SK-N-SH (cell line): ENCODE measurements around the gene ROBO1. TPM values are rescaled to one million over a fixed set of nuclear protein-coding genes. Genes with fewer than 3 reads are reported as not detected.

ENCODE experiments used
- CTCF ChIA-PET: fragments of 300-600, 350-600 bp; formaldehyde crosslinking; extraction: SDS; loops from one replicate; lab custom pipeline; 2021; lab: Yijun Ruan, JAX
- POLR2A ChIA-PET: fragments of 350-600 bp; sonication (Branson Sonifier 250); formaldehyde crosslinking; extraction: SDS; loops from one replicate; lab custom pipeline; 2020; ENCODE audit warnings: antibody characterized with exemption, inconsistent platforms; lab: Yijun Ruan, JAX
- DNase-seq: peaks from one replicate; pipeline ENCODE4 v3.0.0; 2012
- H2AFZ ChIP-seq: fragments of 200-600 bp; sonication (generic); 2 replicates; pipeline ENCODE4 v1.8.1; 2016; ENCODE audit warnings: antibody characterized with exemption, mild to moderate bottlenecking, low read depth
- H3F3A ChIP-seq: fragments of 200-600 bp; sonication (generic); replicated peaks from 2 replicates; pipeline ENCODE3; 2016; ENCODE audit warnings: antibody characterized with exemption, mild to moderate bottlenecking; ENCODE audit not compliant: insufficient read depth
- H3K27ac ChIP-seq, 2 experiments: fragments of 200-500 bp in 1 of 2; fragments of 200-600 bp in 1 of 2; sonication (Bioruptor generic) in 1 of 2; sonication (generic), shearing (Covaris generic) in 1 of 2; 2 replicates each; pipeline versions ENCODE4 v1.5.1 to v1.6.1; 2014 to 2016; ENCODE audit warnings: low read depth in 2 of 2, inconsistent platforms in 1 of 2, low read length in 1 of 2, mild to moderate bottlenecking in 1 of 2, mixed read lengths in 1 of 2
- H3K27me3 ChIP-seq: fragments of 200-600 bp; sonication (generic), shearing (Covaris generic); 2 replicates; pipeline ENCODE4 v1.6.1; 2016; ENCODE audit warnings: mixed run types; ENCODE audit not compliant: insufficient read depth
- H3K36me3 ChIP-seq, 2 experiments: fragments of 200-500 bp in 1 of 2; fragments of 200-600 bp in 1 of 2; sonication (Bioruptor generic) in 1 of 2; sonication (generic) in 1 of 2; replicated peaks in 1 of 2; 2 replicates each; pipeline versions ENCODE3 to v1.5.1; 2014 to 2016; ENCODE audit warnings: low read length in 1 of 2, mild to moderate bottlenecking in 1 of 2; ENCODE audit not compliant: insufficient read depth in 2 of 2, control insufficient read depth in 1 of 2
- H3K4me1 ChIP-seq, 2 experiments: fragments of 200-500 bp in 1 of 2; fragments of 200-600 bp in 1 of 2; sonication (Bioruptor generic) in 1 of 2; sonication (generic), shearing (Covaris generic) in 1 of 2; 2 replicates each; pipeline versions ENCODE4 v1.5.1 to v1.6.1; 2014 to 2016; ENCODE audit warnings: low read depth in 1 of 2, low read length in 1 of 2, mixed run types in 1 of 2; ENCODE audit not compliant: insufficient read depth in 2 of 2, control insufficient read depth in 1 of 2
- H3K4me2 ChIP-seq: fragments of 200-600 bp; sonication (generic), shearing (Covaris generic); 2 replicates; pipeline ENCODE4 v1.6.1; 2017; ENCODE audit warnings: mixed run types
- H3K4me3 ChIP-seq, 2 experiments: fragments of 200-500 bp in 1 of 2; fragments of 200-600 bp in 1 of 2; sonication (Bioruptor generic) in 1 of 2; sonication (generic), shearing (Covaris generic) in 1 of 2; 2 replicates each; pipeline versions ENCODE4 v1.5.1 to v1.8.1; 2014 to 2016; ENCODE audit warnings: low read depth in 2 of 2, inconsistent platforms in 1 of 2, low read length in 1 of 2, mild to moderate bottlenecking in 1 of 2, mixed read lengths in 1 of 2, moderate library complexity in 1 of 2
- H3K79me2 ChIP-seq: fragments of 200-600 bp; sonication (generic); 2 replicates; pipeline ENCODE4 v1.8.1; 2017; ENCODE audit warnings: mild to moderate bottlenecking; ENCODE audit not compliant: insufficient read depth
- H3K9ac ChIP-seq: fragments of 200-600 bp; sonication (generic); 2 replicates; pipeline ENCODE4 v1.6.1; 2017; ENCODE audit warnings: mixed run types
- H3K9me2 ChIP-seq: fragments of 200-600 bp; sonication (generic); 2 replicates; pipeline ENCODE4 v1.6.1; 2017; ENCODE audit warnings: mixed run types
- H3K9me3 ChIP-seq: fragments of 200-600 bp; sonication (generic); 2 replicates; pipeline ENCODE4 v1.6.1; 2017; ENCODE audit warnings: mixed run types, mild to moderate bottlenecking, moderate library complexity
- H4K20me1 ChIP-seq: fragments of 200-600 bp; sonication (generic); 2 replicates; pipeline ENCODE4 v1.6.1; 2017; ENCODE audit warnings: mild to moderate bottlenecking, mixed run types; ENCODE audit not compliant: insufficient read depth
- CHD2 ChIP-seq: fragments of 150-350 bp; IDR thresholded peaks from 2 replicates; pipeline ENCODE4 v1.6.1; 2018; ENCODE audit warnings: low read length; ENCODE audit not compliant: partially characterized antibody
- EZH2phosphoT487 ChIP-seq: fragments of 200-600 bp; sonication (generic); IDR thresholded peaks from 2 replicates; pipeline ENCODE4 v1.6.1; 2017; ENCODE audit warnings: low read depth, mixed run types, mild to moderate bottlenecking, antibody characterized with exemption, moderate library complexity, borderline replicate concordance
- FOSL2 ChIP-seq: IDR thresholded peaks from 2 replicates; pipeline ENCODE4 v1.4.0; 2012; ENCODE audit warnings: low read depth, mild to moderate bottlenecking, moderate library complexity, borderline replicate concordance
- FOXJ3 ChIP-seq: sonication (generic); formaldehyde crosslinking; IDR thresholded peaks from 2 replicates; pipeline ENCODE4 v1.5.1; 2020; ENCODE audit warnings: mild to moderate bottlenecking, missing genetic modification reagents
- FOXM1 ChIP-seq: IDR thresholded peaks from 2 replicates; pipeline ENCODE4 v1.4.0; 2012; ENCODE audit warnings: low read depth, mild to moderate bottlenecking
- JUND ChIP-seq: IDR thresholded peaks from 2 replicates; pipeline ENCODE4 v1.4.0; 2012
- MEF2A ChIP-seq: IDR thresholded peaks from 2 replicates; pipeline ENCODE4 v1.4.0; 2012; ENCODE audit warnings: low read depth, borderline replicate concordance
- MXI1 ChIP-seq: IDR thresholded peaks from 2 replicates; pipeline ENCODE4 v1.6.1; 2012; ENCODE audit warnings: mild to moderate bottlenecking, low read depth, low read length, improper control_type of control experiment
- NFIC ChIP-seq: IDR thresholded peaks from 2 replicates; pipeline ENCODE4 v1.4.0; 2012; ENCODE audit warnings: borderline replicate concordance
- NRF1 ChIP-seq: IDR thresholded peaks from 2 replicates; pipeline ENCODE4 v1.6.1; 2012; ENCODE audit warnings: low read depth, mild to moderate bottlenecking, low read length
- RAD21 ChIP-seq: IDR thresholded peaks from 2 replicates; pipeline ENCODE4 v1.6.1; 2012; ENCODE audit warnings: mild to moderate bottlenecking, low read length
- RCOR1 ChIP-seq: fragments of 150-350 bp; IDR thresholded peaks from 2 replicates; pipeline ENCODE4 v1.6.1; 2017; ENCODE audit warnings: antibody characterized with exemption, low read length
- REST ChIP-seq: IDR thresholded peaks from 2 replicates; pipeline ENCODE4 v1.6.1; 2012; ENCODE audit warnings: mild to moderate bottlenecking, low read depth, low read length, moderate library complexity
- RXRA ChIP-seq: IDR thresholded peaks from 2 replicates; pipeline ENCODE4 v1.4.0; 2012; ENCODE audit warnings: low read depth, mild to moderate bottlenecking, borderline replicate concordance
- SIN3A ChIP-seq: IDR thresholded peaks from 2 replicates; pipeline ENCODE4 v1.6.1; 2012; ENCODE audit warnings: low read depth, mild to moderate bottlenecking, low read length, moderate library complexity, borderline replicate concordance
- SMC3 ChIP-seq: IDR thresholded peaks from 2 replicates; pipeline ENCODE4 v1.6.1; 2012; ENCODE audit warnings: low read depth, low read length, improper control_type of control experiment
- TCF12 ChIP-seq: IDR thresholded peaks from 2 replicates; pipeline ENCODE4 v1.4.0; 2012
- USF1 ChIP-seq: IDR thresholded peaks from 2 replicates; pipeline ENCODE4 v1.4.0; 2012; ENCODE audit warnings: low read depth, borderline replicate concordance
- USF2 ChIP-seq: fragments of 150-350 bp; IDR thresholded peaks from 2 replicates; pipeline ENCODE4 v1.6.1; 2017; ENCODE audit warnings: antibody characterized with exemption, low read length, low read depth, borderline replicate concordance
- YY1 ChIP-seq: IDR thresholded peaks from 2 replicates; pipeline ENCODE4 v1.4.0; 2012; ENCODE audit warnings: low read depth, mild to moderate bottlenecking
- WGBS: methylation state at CpG from one replicate; pipeline ENCODE4 v1.1.6; 2017; ENCODE audit warnings: low lambda C conversion rate; 5-methylcytosine and 5-hydroxymethylcytosine counted together
- polyA plus RNA-seq, 3 experiments: library from polyadenylated mRNA; depleted of rRNA; stranded (reverse); fragments of >200 nt; gene quantifications; 2 replicates each; pipeline ENCODE4 v1.2.3, GENCODE V29; 2012

Gene ROBO1
- polyA plus RNA-seq, 1 of the 3 experiments (the other 2 are of a cell fraction) = 22.7 TPM

- Histone ChIP-seq H3K9me2 (no peaks in the 10 kb centered on the region), H3K4me3 (no peak overlapping the region), H4K20me1 (no peaks in the 10 kb centered on the region), H3K36me3 (no peaks in the 10 kb centered on the region), H3K9ac (no peak overlapping the region), H3K27me3 (no peaks in the 10 kb centered on the region)
- CTCF ChIA-PET = no interaction called here
- POLR2A ChIA-PET = no interaction called here
- TF ChIP-seq CHD2 (no peak), FOXJ3 (CRISPR knock-in tag) (no peak), JUND (no peak), NFIC (no peak), RAD21 (no peak), SMC3 (no peak), RCOR1 (no peak), REST (no peak), FOSL2 (no peak), NRF1 (no peak), RXRA (no peak), SIN3A (no peak)
- TF ChIP-seq, all 33 proteins: peak for 0
- no peaks in the 10 kb centered on the region for H3F3A ChIP-seq
- no peaks in the 10 kb centered on the region for H3K79me2 ChIP-seq
- H3K4me1 ChIP-seq = no peaks in the 10 kb centered on the region; a peak in 1 of 4 replicates
- H3K27ac ChIP-seq = peak overlapping the region in 1 of 2 experiments; percentile 62; a peak in 1 of 4 replicates
- H2AFZ ChIP-seq = no peak overlapping the region
- H3K4me2 ChIP-seq = no peak overlapping the region
- H3K9me3 ChIP-seq = no peaks in the 10 kb centered on the region
- 88% methylated on average over 5 of the region's 5 CpGs for WGBS
- DNase-seq = no peak
Measured at GRCh38 chr3:79423417-79423816, 344.4 kb downstream of the ROBO1 start.

GRCh38 chr3:79421273-79421672, 346.5 kb downstream of the ROBO1 start:
- POLR2A ChIA-PET = no interaction called here
- H3K9ac ChIP-seq = no peak overlapping the region

More at GRCh38 chr3:79421273-79421672, 346.5 kb downstream of the ROBO1 start:
- no peak for DNase-seq
- H3K9me2 ChIP-seq = no peaks in the 10 kb centered on the region
- WGBS = 15% methylated on average over 2 of the region's 2 CpGs
- H3K27ac ChIP-seq = peak overlapping the region in 1 of 2 experiments; percentile 3; a peak in 1 of 4 replicates
- no peak overlapping the region for H2AFZ ChIP-seq
- H3K4me3 ChIP-seq = no peak overlapping the region
- TF ChIP-seq MXI1 = no peak
- no peak for TF ChIP-seq TCF12
- TF ChIP-seq YY1 = no peak
- no peak for TF ChIP-seq USF2
- no peak for TF ChIP-seq RXRA
- no peak for TF ChIP-seq SMC3
- TF ChIP-seq MEF2A = no peak
- TF ChIP-seq CHD2 = no peak
- TF ChIP-seq JUND = no peak
- TF ChIP-seq USF1 = no peak
- TF ChIP-seq FOXM1 = no peak
- TF ChIP-seq NRF1 = no peak
- no peak for TF ChIP-seq EZH2phosphoT487
- no peaks in the 10 kb centered on the region for H3K36me3 ChIP-seq
- no peaks in the 10 kb centered on the region for H3K27me3 ChIP-seq
- no peak overlapping the region for H3K4me2 ChIP-seq
- H4K20me1 ChIP-seq = no peaks in the 10 kb centered on the region
- H3K4me1 ChIP-seq = no peaks in the 10 kb centered on the region; a peak in 1 of 4 replicates
- CTCF ChIA-PET = interaction anchor here (0.8 to 1.2 kb wide), 2 partner anchors 10 to 59 kb away, joined by 3 to 4 read pairs; no protein-coding TSS in a partner anchor
- H3K79me2 ChIP-seq = no peaks in the 10 kb centered on the region
- H3F3A ChIP-seq = no peaks in the 10 kb centered on the region
- no peaks in the 10 kb centered on the region for H3K9me3 ChIP-seq
